Heart left ventricle (tissue), 16 donors: ENCODE measurements around the gene VTI1A. TPM values are rescaled to one million over a fixed set of nuclear protein-coding genes. Genes with fewer than 3 reads are reported as not detected.

Experiments
- ATAC-seq, 4 donors: fragments of 200-7000 bp; cut with Tn5 transposase; one replicate each; pipeline ENCODE4 v1.9.1; 2020 to 2022; ENCODE audit warnings: moderate library complexity in 4 of 4, mild to moderate bottlenecking in 3 of 4, moderate number of reproducible peaks in 1 of 4
- DNase-seq, 5 donors: peaks; one replicate each; pipeline ENCODE4 v3.0.0-alpha.2; 2020
- H3K27ac ChIP-seq, 12 donors: fragments of 200-600 bp; sonication (generic) in 4 of 12; one replicate each; pipeline versions ENCODE4 v1.5.0 to v1.8.0; 2016 to 2022; ENCODE audit warnings: mild to moderate bottlenecking in 2 of 12
- H3K27me3 ChIP-seq, 9 donors: fragments of 200-600 bp; sonication (generic) in 2 of 9; one replicate each; pipeline versions ENCODE4 v1.5.1 to v1.8.0; 2016 to 2022; ENCODE audit warnings: mild to moderate bottlenecking in 3 of 9
- H3K36me3 ChIP-seq, 9 donors: fragments of 200-600 bp; sonication (generic) in 2 of 9; one replicate each; pipeline versions ENCODE4 v1.5.0 to v1.8.0; 2018 to 2022; ENCODE audit warnings: mild to moderate bottlenecking in 2 of 9
- H3K4me1 ChIP-seq, 12 donors: fragments of 200-600 bp; sonication (generic) in 4 of 12; one replicate each; pipeline versions ENCODE4 v1.5.0 to v1.8.0; 2016 to 2022; ENCODE audit warnings: mild to moderate bottlenecking in 3 of 12
- H3K4me3 ChIP-seq, 12 donors: fragments of 200-600 bp; sonication (generic) in 4 of 12; one replicate each; pipeline versions ENCODE4 v1.5.0 to v1.8.0; 2017 to 2022; ENCODE audit warnings: mild to moderate bottlenecking in 9 of 12, moderate library complexity in 4 of 12
- H3K9me3 ChIP-seq, 12 donors: fragments of 200-600 bp; sonication (generic) in 4 of 12; one replicate each; pipeline versions ENCODE4 v1.5.0 to v1.8.0; 2016 to 2022; ENCODE audit warnings: mild to moderate bottlenecking in 1 of 12
- CTCF ChIP-seq, 12 donors: fragments of 200-600 bp; sonication (generic) in 4 of 12; IDR thresholded peaks; one replicate each; pipeline versions ENCODE4 v1.5.0 to v1.8.0; 2018 to 2022; ENCODE audit warnings: antibody characterized with exemption in 12 of 12, mild to moderate bottlenecking in 5 of 12
- POLR2A ChIP-seq, 2 donors: fragments of 450-650 bp; IDR thresholded peaks; one replicate each; pipeline ENCODE4 v1.6.1; 2017; ENCODE audit warnings: antibody characterized with exemption in 2 of 2, mild to moderate bottlenecking in 2 of 2, moderate library complexity in 2 of 2
- WGBS, 4 donors: extraction: QIAGEN DNeasy Blood & Tissue Kit in 2 of 4; methylation state at CpG; one replicate each; pipeline versions ENCODE4 v1.1.5 to v1.1.7; 2013 to 2018; 5-methylcytosine and 5-hydroxymethylcytosine counted together
- intact Hi-C, 10 donors: fragments of 100-400 bp; cut with DNase I; formaldehyde crosslinking; loops; one replicate each; pipeline versions ENCODE4 v1.11.1 to v1.14.2; 2022
- polyA plus RNA-seq, 2 donors: library from polyadenylated mRNA; stranded (reverse); fragments of 200-250 nt; gene quantifications; one replicate each; pipeline ENCODE4 v1.2.3, GENCODE V29; 2013
- total RNA-seq, 9 donors: library from RNA; depleted of rRNA in 2 of 9; stranded (reverse); fragments of >200 nt in 2 of 9; fragmentation: NEBNext Ultra II Directional in 3 of 9; extraction: Animal tissue kit (Norgen Biotek cat#: 25700) in 3 of 9; gene quantifications; one replicate each; pipeline versions ENCODE4 v1.1.0 to v1.2.4, GENCODE V29; 2016 to 2023
- donor health status: ischemic (EF 13 %, LVEDD 7.1; RV severe dilation, severe dysfunction).
- donor health status: healthy with polysubstance abuse.
- donor health status: DM: no; HTN: yes; CAD: no.
- donor health status: DM: no; HTN: no; CAD: no.
- donor health status: ischemic (EF 25% LVEDD 6.9; RV normal size, moderate dysfunction).
- donor health status: ischemic (EF 25% LVEDD 5.7; RV mildly dilated, moderate dysfunction).
- donor health status: healthy.
- donor health status: DM: yes; HTN: yes; CAD: no.
- donor health status: ischemic (EF 35%, LVEDD 5.7; RV mildly dilated, moderate dysfunction).
- donor health status: nonischemic (EF 11% LVEDD 7.7; RV severe dilation, severe dysfunction).
- donor health status: DM: yes; HTN: yes; CAD: no.
- donor health status: PGD.
- donor health status: ischemic (EF 29% LVEDD 5.4; RV normal size, mild dysfunction).
- donor health status: nonischemic (EF 23%, LVEDD 6.1; RV moderate dilation, normal function).

Gene VTI1A
- total and polyA plus RNA-seq, 11 donors = 6.0 to 33.1 (median 23.2) TPM

GRCh38 chr10:112421731-112422130 is 25.3 kb upstream of the VTI1A start:
- TF ChIP-seq CTCF (IDR thresholded peaks at IDR 0.05) (no peak), POLR2A (IDR thresholded peaks at IDR 0.05) (no peak)
- Histone ChIP-seq H3K27ac (no peak overlapping the region), H3K4me3 (no peak overlapping the region), H3K36me3 (peaks cover 0 to 86% (median 57%) of the 10 kb centered on the region in 9 donors), H3K27me3 (no peaks in the 10 kb centered on the region), H3K4me1 (no peaks in the 10 kb centered on the region), H3K9me3 (no peaks in the 10 kb centered on the region)
- intact Hi-C loops = loop anchor here in 1 of 10 donors (10.0 kb wide), 1 partner anchor 247 kb away; no protein-coding TSS in a partner anchor
- 84 to 95% (median 91%) methylated on average over 3 of the region's 3 CpGs for WGBS, 4 donors
- ATAC-seq = no peak
- no peak for DNase-seq

GRCh38 chr10:112424651-112425050 is 22.4 kb upstream of the VTI1A start:
- Histone ChIP-seq H3K27ac (no peak overlapping the region), H3K4me1 (no peaks in the 10 kb centered on the region), H3K36me3 (peaks cover 0 to 86% (median 69%) of the 10 kb centered on the region in 9 donors), H3K9me3 (no peaks in the 10 kb centered on the region), H3K4me3 (no peak overlapping the region), H3K27me3 (no peaks in the 10 kb centered on the region)
- 60 to 79% (median 65%) methylated on average over 2 of the region's 2 CpGs for WGBS, 4 donors
- ATAC-seq (no peak), DNase-seq (no peak)
- TF ChIP-seq CTCF (IDR thresholded peaks at IDR 0.05) (no peak), POLR2A (IDR thresholded peaks at IDR 0.05) (no peak)
- intact Hi-C loops = loop anchor here in 1 of 10 donors (10.0 kb wide), 1 partner anchor 250 kb away; no protein-coding TSS in a partner anchor

- intact Hi-C loops = loop anchor here in 1 of 10 donors (10.0 kb wide), 1 partner anchor 251 kb away; no protein-coding TSS in a partner anchor
- peaks cover 0 to 97% (median 84%) of the 10 kb centered on the region in 9 donors for H3K36me3 ChIP-seq
- H3K4me1 ChIP-seq = no peaks in the 10 kb centered on the region
- no peaks in the 10 kb centered on the region for H3K9me3 ChIP-seq
- H3K4me3 ChIP-seq = no peak overlapping the region
- TF ChIP-seq CTCF (IDR thresholded peaks at IDR 0.05) (no peak), POLR2A (IDR thresholded peaks at IDR 0.05) (no peak)
- 58 to 75% (median 63%) methylated on average over 2 of the region's 2 CpGs for WGBS, 4 donors
- no peak for ATAC-seq
- DNase-seq = no peak
- no peaks in the 10 kb centered on the region for H3K27me3 ChIP-seq
- H3K27ac ChIP-seq = no peak overlapping the region
Measured at GRCh38 chr10:112426111-112426510, 20.9 kb upstream of the VTI1A start.

GRCh38 chr10:112429147-112429546 is 17.9 kb upstream of the VTI1A start:
- intact Hi-C loops = loop anchor here in 1 of 10 donors (10.0 kb wide), 1 partner anchor 254 kb away; no protein-coding TSS in a partner anchor
- Histone ChIP-seq H3K36me3 (peaks cover 0 to 100% (median 94%) of the 10 kb centered on the region in 9 donors), H3K4me1 (no peaks in the 10 kb centered on the region), H3K9me3 (no peaks in the 10 kb centered on the region), H3K4me3 (no peak overlapping the region), H3K27ac (no peak overlapping the region), H3K27me3 (no peaks in the 10 kb centered on the region)
- DNase-seq (no peak), ATAC-seq (no peak)
- TF ChIP-seq POLR2A (IDR thresholded peaks at IDR 0.05) (no peak), CTCF (IDR thresholded peaks at IDR 0.05) (no peak)
- WGBS, 4 donors = 71 to 73% (median 72%) methylated on average over 3 of the region's 3 CpGs
